Endothelial cell of umbilical vein (primary cell): ENCODE measurements around the gene JPH2. TPM values are rescaled to one million over a fixed set of nuclear protein-coding genes. Genes with fewer than 3 reads are reported as not detected.

Experiments used
- BruUV-seq: library from RNA; stranded (reverse); fragments of 400-500 nt; replicated peaks from 2 replicates; lab custom pipeline; 2021; lab: Mats Ljungman, UMichigan
- CTCF ChIA-PET: fragments of 300-600, 350-600 bp; sonication (Branson Sonifier 250); formaldehyde crosslinking; loops from one replicate; lab custom pipeline; 2021; ENCODE audit warnings: antibody characterized with exemption, inconsistent platforms; lab: Charles Lee
- POLR2A ChIA-PET: fragments of 300-600, 350-600 bp; sonication (Branson Sonifier 250); formaldehyde crosslinking; loops from one replicate; lab custom pipeline; 2021; ENCODE audit warnings: antibody characterized with exemption, inconsistent platforms; lab: Charles Lee
- DNase-seq: peaks from one replicate; pipeline ENCODE4 v3.0.0-alpha.2; 2011; ENCODE audit warnings: low read depth, low spot score
- FAIRE-seq: peaks from 2 replicates; lab custom pipeline; 2011; peaks lifted over from hg19 to GRCh38; lab: Jason Lieb, UNC
- H2AFZ ChIP-seq: 2 replicates; pipeline ENCODE4 v1.6.0; 2012; ENCODE audit warnings: low read depth, low read length, control low read depth, inconsistent platforms
- H3K27ac ChIP-seq: 2 replicates; pipeline ENCODE4 v1.5.1; 2011; ENCODE audit warnings: low read depth, mild to moderate bottlenecking, control low read depth, low read length, moderate library complexity; ENCODE audit not compliant: insufficient read depth
- H3K27me3 ChIP-seq, 2 experiments: 2 replicates each; pipeline versions ENCODE4 v1.6.0 to v1.6.1; 2011; ENCODE audit warnings: low read length in 2 of 2, mixed read lengths in 1 of 2; ENCODE audit not compliant: control insufficient read depth in 2 of 2, insufficient read depth in 2 of 2
- H3K36me3 ChIP-seq, 2 experiments: 2 replicates in 1 of 2; 3 replicates in 1 of 2; pipeline ENCODE4 v1.5.1; 2011; ENCODE audit warnings: low read length in 2 of 2, mild to moderate bottlenecking in 1 of 2, moderate library complexity in 1 of 2; ENCODE audit not compliant: control insufficient read depth in 2 of 2, insufficient read depth in 2 of 2; ENCODE audit errors: extremely low read depth in 1 of 2
- H3K4me1 ChIP-seq: 3 replicates; pipeline ENCODE4 v1.5.1; 2011; ENCODE audit warnings: mild to moderate bottlenecking, low read length; ENCODE audit not compliant: control insufficient read depth, insufficient read depth; ENCODE audit errors: extremely low read depth
- H3K4me2 ChIP-seq: 2 replicates; pipeline ENCODE4 v1.6.1; 2011; ENCODE audit warnings: low read length, control low read depth, mixed read lengths; ENCODE audit not compliant: insufficient read depth
- H3K4me3 ChIP-seq, 3 experiments: fragments of 200-600 bp in 1 of 3; sonication (generic), shearing (Covaris generic) in 1 of 3; replicated peaks in 1 of 3; 2 replicates each; pipeline ENCODE4 v1.5.1; 2011 to 2016; ENCODE audit warnings: control low read depth in 3 of 3, low read length in 3 of 3, mild to moderate bottlenecking in 2 of 3, inconsistent platforms in 1 of 3, low read depth in 1 of 3, moderate library complexity in 1 of 3; ENCODE audit not compliant: insufficient read depth in 1 of 3
- H3K79me2 ChIP-seq: 2 replicates; pipeline ENCODE4 v1.6.0; 2012; ENCODE audit warnings: low read length, inconsistent platforms; ENCODE audit not compliant: control insufficient read depth, insufficient read depth
- H3K9ac ChIP-seq: replicated peaks from 2 replicates; pipeline ENCODE3; 2011; ENCODE audit warnings: low read length, control low read depth; ENCODE audit not compliant: insufficient read depth; ENCODE audit errors: extremely low read depth
- H3K9me1 ChIP-seq: replicated peaks from 3 replicates; pipeline ENCODE4 v1.6.0; 2011; ENCODE audit warnings: mild to moderate bottlenecking, low read length; ENCODE audit not compliant: control insufficient read depth, insufficient read depth; ENCODE audit errors: extremely low read depth
- H3K9me3 ChIP-seq: replicated peaks from 2 replicates; pipeline ENCODE4 v1.5.1; 2012; ENCODE audit warnings: low read length, inconsistent platforms; ENCODE audit not compliant: control insufficient read depth, insufficient read depth
- H4K20me1 ChIP-seq: replicated peaks from 2 replicates; pipeline ENCODE3; 2011; ENCODE audit warnings: mild to moderate bottlenecking, low read length; ENCODE audit not compliant: control insufficient read depth, insufficient read depth; ENCODE audit errors: extremely low read depth
- FOS ChIP-seq: IDR thresholded peaks from 2 replicates; pipeline ENCODE4 v1.6.1; 2011; ENCODE audit warnings: mild to moderate bottlenecking, low read length, moderate library complexity, borderline replicate concordance; ENCODE audit not compliant: insufficient read depth
- JUN ChIP-seq: IDR thresholded peaks from 2 replicates; pipeline ENCODE4 v1.6.1; 2011; ENCODE audit warnings: borderline replicate concordance, low read depth; ENCODE audit not compliant: insufficient read length, insufficient read depth
- MYC ChIP-seq: IDR thresholded peaks from one replicate; pipeline ENCODE4 v1.6.1; 2011; ENCODE audit warnings: mild to moderate bottlenecking, low read depth, low read length
- dilution Hi-C: fragments of 300-500 bp; cut with MboI; formaldehyde crosslinking; loops from one replicate; pipeline ENCODE4 v1.15.0; 2019; ENCODE audit warnings: low sequenced_read_pairs; ENCODE audit not compliant: extremely low pct_ligation_motif_present
- intact Hi-C: fragments of 100-400 bp; cut with micrococcal nuclease; formaldehyde crosslinking; loops from one replicate; pipeline ENCODE4 v1.10.0; 2022
- polyA plus RNA-seq, 4 experiments: library from polyadenylated mRNA; depleted of rRNA in 3 of 4; stranded (reverse) in 3 of 4; unstranded in 1 of 4; fragments of >200 nt; gene quantifications; 2 replicates each; pipeline versions ENCODE4 v1.2.1 to v1.2.3, GENCODE V29; 2011 to 2012; ENCODE audit warnings: missing spikeins in 1 of 4
- total RNA-seq: library from RNA; stranded (reverse); gene quantifications from 2 replicates; pipeline ENCODE4 v1.2.3, GENCODE V29; 2021
- TF ChIP-seq, protein P1 (sequence below), 2 donors: IDR thresholded peaks; 1 replicate in 1 of 2; 2 replicates in 1 of 2; pipeline ENCODE4 v1.5.1; 2011; ENCODE audit warnings: low read length in 2 of 2, mild to moderate bottlenecking in 2 of 2, moderate library complexity in 2 of 2, control low read depth in 1 of 2, inconsistent platforms in 1 of 2, low read depth in 1 of 2; ENCODE audit not compliant: insufficient read depth in 1 of 2; ENCODE audit errors: extremely low read depth in 1 of 2
- TF ChIP-seq, protein P2 (sequence below): IDR thresholded peaks from 2 replicates; pipeline ENCODE4 v1.6.1; 2011; ENCODE audit not compliant: insufficient read depth, insufficient read length

Gene JPH2
- total and polyA plus RNA-seq, 2 donors (not counting 3 experiments of a cell fraction or from before 2014, with no cell fraction given), result not detected

DNA sequence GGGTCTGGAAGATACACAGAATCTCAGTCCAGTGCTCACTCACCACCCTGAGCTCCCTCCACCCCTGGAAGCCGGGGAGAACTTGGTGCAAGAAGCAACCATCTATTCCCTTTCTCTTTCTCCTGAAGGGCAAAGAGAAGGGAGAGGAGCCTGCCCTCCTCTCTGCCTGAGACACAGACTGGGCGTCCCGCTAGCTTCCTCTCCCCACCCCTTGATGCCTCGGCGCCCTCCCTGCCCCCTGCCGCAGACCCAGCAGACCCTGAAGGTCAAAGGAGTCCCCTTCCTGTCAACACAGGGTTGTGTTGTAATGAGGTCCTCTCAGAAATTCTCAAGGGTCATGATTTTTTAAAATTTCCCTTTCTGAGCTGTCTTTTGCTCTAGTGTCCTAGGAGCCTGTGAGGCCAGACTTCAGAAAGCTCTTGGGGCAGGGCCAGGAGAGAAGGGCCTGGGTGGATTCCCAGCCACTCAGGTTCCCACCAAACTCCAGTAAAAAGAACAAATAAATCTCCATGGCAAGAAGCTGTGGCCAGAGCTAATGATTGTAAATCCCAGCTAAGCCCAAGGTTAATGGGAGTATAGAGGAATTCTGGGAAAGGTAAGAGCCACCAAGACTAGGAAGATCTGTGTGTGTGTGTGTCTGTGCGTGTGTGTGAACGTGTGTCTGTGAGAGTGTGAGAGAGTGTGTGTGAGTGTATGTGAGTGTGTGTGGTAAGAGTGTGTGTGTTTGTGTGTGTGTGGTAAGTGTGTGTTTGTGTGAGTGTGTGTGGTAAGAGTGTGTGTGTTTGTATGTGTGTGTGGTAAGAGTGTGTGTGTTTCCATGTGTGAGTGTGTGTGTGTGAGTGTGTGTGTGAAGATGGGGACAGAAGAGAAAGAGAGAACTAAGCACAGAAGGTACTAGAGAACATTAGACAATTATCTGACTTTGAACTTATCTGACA is 1.1 kb upstream of the JPH2 start:
- Histone ChIP-seq H3K27me3 (peaks cover 13 to 18% of the 10 kb centered on the region in 2 experiments), H4K20me1 (no peaks in the 10 kb centered on the region), H3K9me3 (no peaks in the 10 kb centered on the region), H3K9me1 (no peaks in the 10 kb centered on the region), H3K79me2 (no peaks in the 10 kb centered on the region), H3K27ac (no peak overlapping the region), H3K36me3 (no peaks in the 10 kb centered on the region), H3K9ac (no peak overlapping the region), H2AFZ (no peak overlapping the region), H3K4me3 (no peak overlapping the region), H3K4me2 (no peak overlapping the region), H3K4me1 (peaks cover 3% of the 10 kb centered on the region)
- no peak for DNase-seq
- ChIA-PET CTCF (interaction anchor here (0.8 to 7.0 kb wide), 8 partner anchors 10 to 739 kb away, joined by 3 to 423 read pairs (median 5); partner anchors contain the start of gene FITM2), POLR2A (no interaction called here)
- no peak for TF ChIP-seq JUN
- no peak for TF ChIP-seq MYC
- TF ChIP-seq, protein P1, sequence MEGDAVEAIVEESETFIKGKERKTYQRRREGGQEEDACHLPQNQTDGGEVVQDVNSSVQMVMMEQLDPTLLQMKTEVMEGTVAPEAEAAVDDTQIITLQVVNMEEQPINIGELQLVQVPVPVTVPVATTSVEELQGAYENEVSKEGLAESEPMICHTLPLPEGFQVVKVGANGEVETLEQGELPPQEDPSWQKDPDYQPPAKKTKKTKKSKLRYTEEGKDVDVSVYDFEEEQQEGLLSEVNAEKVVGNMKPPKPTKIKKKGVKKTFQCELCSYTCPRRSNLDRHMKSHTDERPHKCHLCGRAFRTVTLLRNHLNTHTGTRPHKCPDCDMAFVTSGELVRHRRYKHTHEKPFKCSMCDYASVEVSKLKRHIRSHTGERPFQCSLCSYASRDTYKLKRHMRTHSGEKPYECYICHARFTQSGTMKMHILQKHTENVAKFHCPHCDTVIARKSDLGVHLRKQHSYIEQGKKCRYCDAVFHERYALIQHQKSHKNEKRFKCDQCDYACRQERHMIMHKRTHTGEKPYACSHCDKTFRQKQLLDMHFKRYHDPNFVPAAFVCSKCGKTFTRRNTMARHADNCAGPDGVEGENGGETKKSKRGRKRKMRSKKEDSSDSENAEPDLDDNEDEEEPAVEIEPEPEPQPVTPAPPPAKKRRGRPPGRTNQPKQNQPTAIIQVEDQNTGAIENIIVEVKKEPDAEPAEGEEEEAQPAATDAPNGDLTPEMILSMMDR (IDR thresholded peaks at IDR 0.05; ENCODE audit: extremely low read depth in 1 of 2, insufficient read depth in 1 of 2, low read depth in 1 of 2, low read length in 2 of 2), result no peak
- TF ChIP-seq, protein P2, sequence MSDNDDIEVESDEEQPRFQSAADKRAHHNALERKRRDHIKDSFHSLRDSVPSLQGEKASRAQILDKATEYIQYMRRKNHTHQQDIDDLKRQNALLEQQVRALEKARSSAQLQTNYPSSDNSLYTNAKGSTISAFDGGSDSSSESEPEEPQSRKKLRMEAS, result no peak
- TF ChIP-seq FOS, result no peak
- BruUV-seq, result no TSS peak
- dilution Hi-C loops, result no loop called here
- no peak for FAIRE-seq
- intact Hi-C loops, result no loop called here
